ENCODE results near the gene CTNNA2.

DNA sequence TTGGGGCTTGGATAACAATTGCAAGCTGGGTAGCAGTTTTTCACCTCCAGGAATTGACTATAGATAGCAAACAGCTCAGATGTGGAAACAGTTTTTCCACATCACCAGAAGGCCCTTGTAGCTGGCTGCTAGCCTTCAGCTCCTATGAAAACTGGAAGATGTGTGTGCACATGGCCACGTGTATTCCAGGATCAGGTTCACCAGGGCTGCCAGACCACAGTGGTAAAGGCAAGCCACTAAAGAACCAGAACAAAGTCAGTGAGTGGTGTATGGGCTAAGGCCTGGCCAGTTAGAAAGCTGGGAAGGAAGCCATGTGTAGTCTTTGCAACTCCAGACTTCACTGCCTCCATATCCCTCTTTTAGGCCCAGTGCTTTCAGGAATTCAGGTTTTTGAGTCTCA, 778.8 kb downstream of the CTNNA2 start:
- TF ChIP-seq ZFP30 (CRISPR knock-in tag; IDR thresholded peaks at IDR 0.05): no peak
- TF ChIP-seq TOX (CRISPR knock-in tag; IDR thresholded peaks at IDR 0.05; ENCODE audit: borderline replicate concordance): no peak
- no peak for TF ChIP-seq OSR1 (CRISPR knock-in tag; IDR thresholded peaks at IDR 0.05)
